GM04504 (cell line): ENCODE data around the gene CMTM2.

ENCODE experiments used
- DNase-seq: peaks from one replicate; pipeline ENCODE4 v3.0.0-alpha.2; 2012; ENCODE audit warnings: low read depth

The CMTM2 gene

GRCh38 chr16:66578651-66579531 is at the start of gene CMTM2:
CMTM2 (plus strand) TSS chr16:66579463; CDS start chr16:66579608, 145 bp downstream.
- DNase-seq: no peak

GRCh38 chr16:66529475-66529874 is 49.8 kb upstream of the CMTM2 start:
- no peak for DNase-seq

GRCh38 chr16:66534376-66534799 is 44.9 kb upstream of the CMTM2 start:
- no peak for DNase-seq

GRCh38 chr16:66536525-66536924 is 42.7 kb upstream of the CMTM2 start:
- DNase-seq: no peak

- DNase-seq: no peak
Measured at GRCh38 chr16:66537236-66537635, 42.0 kb upstream of the CMTM2 start.

- no peak for DNase-seq
Measured at GRCh38 chr16:66538910-66539309, 40.4 kb upstream of the CMTM2 start.

- DNase-seq: no peak
Measured at GRCh38 chr16:66539623-66540469, 39.4 kb upstream of the CMTM2 start.

- DNase-seq: no peak
Measured at GRCh38 chr16:66541388-66542355, 37.6 kb upstream of the CMTM2 start.

GRCh38 chr16:66542396-66542795 is 36.9 kb upstream of the CMTM2 start:
- no peak for DNase-seq

- no peak for DNase-seq
Measured at GRCh38 chr16:66543541-66543940, 35.7 kb upstream of the CMTM2 start.

- no peak for DNase-seq
Measured at GRCh38 chr16:66544016-66544757, 35.1 kb upstream of the CMTM2 start.

GRCh38 chr16:66547101-66547989 is 31.9 kb upstream of the CMTM2 start:
- no peak for DNase-seq

- no peak for DNase-seq
Measured at GRCh38 chr16:66548068-66548467, 31.2 kb upstream of the CMTM2 start.

- DNase-seq: no peak
Measured at GRCh38 chr16:66548868-66549267, 30.4 kb upstream of the CMTM2 start.

- DNase-seq: peak; percentile 46
Measured at GRCh38 chr16:66549284-66550131, 29.8 kb upstream of the CMTM2 start, which contains the start of gene TK2. TK2 (minus strand) TSS chr16:66550122; CDS start chr16:66550061, 61 bp downstream.

GRCh38 chr16:66551348-66551759 is 27.9 kb upstream of the CMTM2 start:
- DNase-seq: no peak

- no peak for DNase-seq
Measured at GRCh38 chr16:66551788-66552285, 27.4 kb upstream of the CMTM2 start.

GRCh38 chr16:66552286-66553177 is 26.7 kb upstream of the CMTM2 start, which contains the start of gene CKLF:
CKLF (plus strand) TSS chr16:66552576; CDS start chr16:66552716, 140 bp downstream.
- DNase-seq: peak; percentile 72
